UCSD-AML1 (cell line): Measurements from ENCODE around the gene RARB.

ENCODE experiments used
- DNase-seq: peaks from one replicate; lab custom pipeline; 2025; ENCODE audit not compliant: unreplicated experiment; lab: John Stamatoyannopoulos, UW

The RARB gene

DNA sequence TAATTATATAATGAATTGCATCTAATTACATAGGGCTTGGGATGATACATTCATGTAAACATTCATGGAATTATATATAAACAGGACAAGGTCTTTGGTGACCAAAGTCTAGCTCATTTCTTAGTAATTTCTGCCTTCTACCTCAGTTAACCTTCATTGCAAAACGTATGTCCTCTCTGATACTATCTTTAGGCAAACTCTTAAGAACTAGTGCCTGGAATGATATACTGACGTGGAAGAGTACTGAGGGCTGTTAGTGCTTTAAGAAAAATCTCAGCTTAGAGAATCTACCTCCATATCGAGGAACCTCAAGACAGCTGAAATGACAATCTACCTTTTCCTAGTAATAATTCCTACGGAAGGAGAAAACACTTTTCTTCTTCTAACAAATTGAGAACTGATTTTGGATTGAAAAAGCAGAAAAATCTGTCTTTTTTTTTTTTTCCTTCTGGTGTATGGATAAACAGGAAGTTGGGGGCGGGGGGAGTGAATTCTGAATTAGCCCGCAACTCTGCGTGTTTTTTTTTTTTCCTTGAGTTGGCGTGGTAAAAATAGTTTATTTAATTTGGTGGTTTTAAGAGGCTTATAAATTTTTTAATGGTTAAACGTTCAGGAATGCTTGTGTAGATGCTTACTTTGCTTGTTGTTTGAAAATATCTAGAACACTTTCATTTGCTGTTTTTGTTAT is 43.2 kb downstream of the RARB start:
- no peak for DNase-seq

DNA sequence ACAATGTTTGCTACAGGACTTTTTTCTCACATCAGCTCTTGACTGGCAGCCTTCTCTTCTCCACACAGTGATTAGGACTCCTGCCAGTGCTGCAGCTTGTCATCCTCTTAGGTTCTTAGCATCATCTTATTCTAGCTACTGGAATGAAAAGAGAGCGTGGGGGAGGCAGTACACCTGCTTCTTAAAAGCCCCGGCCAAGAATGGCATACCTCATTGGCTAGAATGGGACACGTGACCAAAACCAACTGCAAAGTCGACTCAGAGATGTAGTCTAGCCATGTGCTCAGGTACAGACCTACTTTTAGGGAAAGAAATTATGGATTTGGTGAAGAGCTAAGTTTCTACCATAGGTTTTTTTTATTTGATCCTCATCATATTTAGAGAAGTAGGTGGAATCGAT is 44.1 kb downstream of the RARB start:
- DNase-seq: no peak

- no peak for DNase-seq
Measured at GRCh38 chr3:25472731-25473130, 44.7 kb downstream of the RARB start.

DNA sequence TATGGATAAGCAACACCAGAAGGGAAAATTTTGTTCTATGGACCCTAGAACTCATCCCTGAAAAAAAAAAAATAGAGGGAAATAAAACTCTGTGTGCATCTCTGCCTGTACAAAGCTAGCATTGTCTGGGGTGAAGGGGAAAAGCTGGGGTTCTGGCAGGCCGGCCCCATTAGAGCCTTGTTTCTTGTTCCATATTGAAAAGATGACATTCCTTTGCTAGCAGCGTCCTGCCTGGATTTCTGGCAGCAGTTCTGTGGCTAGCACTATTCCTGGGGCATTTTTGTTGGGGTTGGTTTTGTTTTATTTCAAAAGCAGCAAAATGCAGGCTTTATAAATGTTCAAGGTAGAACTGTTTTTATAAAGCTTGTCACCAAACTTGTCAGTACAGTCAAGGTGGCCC is 45.2 kb downstream of the RARB start:
- no peak for DNase-seq

GRCh38 chr3:25474052-25474451 is 46.0 kb downstream of the RARB start:
- no peak for DNase-seq

DNA sequence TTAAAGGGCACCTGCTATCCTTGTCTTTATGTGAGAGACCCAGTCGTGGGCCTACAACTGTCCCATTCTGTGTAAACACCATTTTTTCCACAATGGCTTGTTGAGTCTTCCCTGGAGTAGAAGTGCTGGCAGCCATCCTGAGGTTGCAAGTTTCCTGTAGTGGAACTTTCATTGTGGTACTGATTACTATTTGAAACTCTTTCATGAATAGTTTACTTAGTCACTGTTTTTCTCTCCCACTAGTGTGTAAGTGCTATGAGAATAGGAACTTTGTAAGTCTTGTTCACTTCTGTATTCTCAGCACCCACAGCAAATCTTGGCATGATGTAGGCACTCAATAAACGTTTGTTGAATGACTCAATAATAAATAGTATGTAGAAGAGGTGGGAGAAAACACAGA is 48.6 kb downstream of the RARB start:
- DNase-seq: no peak

DNA sequence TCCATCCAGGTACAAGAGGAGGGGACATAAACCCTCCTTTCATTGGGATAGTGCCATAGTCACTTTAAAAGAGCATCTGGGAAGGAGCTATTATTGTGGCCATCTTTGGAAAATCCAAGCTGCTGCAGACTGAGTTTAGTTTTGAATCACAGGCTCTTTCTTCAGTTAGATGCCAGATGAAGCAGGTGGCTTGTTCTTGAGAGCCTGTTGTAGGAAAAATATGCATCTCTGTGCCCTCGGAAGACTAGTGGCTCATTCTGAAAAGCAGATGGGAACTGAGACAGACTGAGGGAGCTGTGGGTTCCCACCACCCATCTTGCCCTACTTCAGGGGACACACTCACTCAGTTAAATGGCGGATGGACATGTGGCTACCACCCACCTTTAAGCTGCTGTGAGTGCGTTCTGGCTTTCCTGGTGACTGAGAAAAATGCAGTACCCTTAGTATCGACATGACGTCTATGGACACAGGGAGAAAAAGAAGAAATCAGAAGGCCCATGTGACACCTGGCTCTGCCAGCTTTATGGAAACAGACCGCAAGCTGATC is 50.2 kb downstream of the RARB start:
- DNase-seq: no peak

DNA sequence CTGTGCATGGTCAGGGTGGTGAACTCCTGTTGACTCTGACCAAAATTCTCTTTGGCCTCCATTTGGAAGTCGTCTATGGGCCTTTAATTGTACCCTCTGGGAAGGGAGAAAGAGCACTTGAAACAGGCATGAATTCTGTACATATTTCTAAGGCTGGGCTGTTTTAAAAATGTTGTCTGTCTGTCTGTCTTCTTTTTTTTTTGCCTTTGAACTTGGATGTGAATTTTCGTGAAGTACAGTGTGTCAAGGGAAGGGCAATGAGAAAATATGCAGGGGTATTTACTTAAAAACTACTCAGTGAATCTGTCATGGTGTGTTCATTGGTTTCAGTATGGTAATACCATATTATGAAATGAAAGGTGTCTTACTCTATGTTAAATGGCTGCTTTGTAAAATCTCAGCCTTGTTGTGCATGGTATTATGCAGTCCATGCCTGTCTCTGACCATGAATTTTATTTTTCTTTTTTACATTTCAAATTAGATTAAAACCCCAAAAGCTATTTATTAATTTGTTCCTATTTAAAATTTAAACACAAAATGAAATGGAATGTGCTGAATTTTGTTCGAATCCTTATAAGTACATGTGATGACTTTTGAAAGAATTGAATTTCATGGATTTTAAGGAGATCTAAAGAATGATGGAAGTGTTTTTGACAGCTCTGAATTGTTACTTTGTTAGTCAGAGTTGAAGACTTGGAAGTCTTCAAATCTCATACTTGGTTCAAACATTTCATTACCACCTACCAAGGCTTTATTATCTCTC is 51.1 kb downstream of the RARB start:
- no peak for DNase-seq

DNA sequence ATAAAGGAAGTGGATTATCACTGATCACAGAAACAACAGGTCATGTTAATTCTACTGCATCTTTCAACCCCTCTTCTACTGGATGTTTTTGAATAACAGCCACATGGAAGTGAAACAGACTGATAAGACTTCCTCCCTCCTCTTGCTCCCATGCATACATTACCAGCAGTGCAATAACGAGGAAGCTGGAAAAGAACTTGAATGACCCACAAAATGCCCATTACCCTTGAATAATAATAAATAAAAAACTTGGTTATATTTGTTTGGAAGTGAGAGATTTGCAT is 51.6 kb downstream of the RARB start:
- DNase-seq: no peak

GRCh38 chr3:25480811-25481210 is 52.7 kb downstream of the RARB start:
- DNase-seq: no peak

- DNase-seq: no peak
Measured at GRCh38 chr3:25481386-25481785, 53.3 kb downstream of the RARB start.

GRCh38 chr3:25483456-25483855 is 55.4 kb downstream of the RARB start:
- DNase-seq: no peak

DNA sequence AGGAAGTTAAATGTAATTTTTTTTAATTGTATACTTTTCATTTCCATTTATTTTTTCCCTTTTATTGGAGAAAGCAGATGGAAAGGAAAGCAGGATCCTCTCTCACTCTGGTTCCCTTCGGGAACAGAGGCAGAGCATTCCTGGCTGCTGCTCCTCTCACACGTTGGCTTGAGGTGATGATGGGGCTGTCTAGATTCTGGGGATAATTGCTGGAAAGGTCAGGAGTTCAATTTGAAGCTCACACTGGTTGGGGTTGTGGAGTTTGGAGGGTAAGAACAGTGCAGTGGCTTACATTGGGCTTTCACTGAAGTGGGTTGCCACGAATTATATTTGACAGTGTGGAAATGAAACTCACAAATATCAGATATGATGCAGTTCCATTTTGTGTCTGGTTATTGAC is 57.6 kb downstream of the RARB start:
- no peak for DNase-seq

DNA sequence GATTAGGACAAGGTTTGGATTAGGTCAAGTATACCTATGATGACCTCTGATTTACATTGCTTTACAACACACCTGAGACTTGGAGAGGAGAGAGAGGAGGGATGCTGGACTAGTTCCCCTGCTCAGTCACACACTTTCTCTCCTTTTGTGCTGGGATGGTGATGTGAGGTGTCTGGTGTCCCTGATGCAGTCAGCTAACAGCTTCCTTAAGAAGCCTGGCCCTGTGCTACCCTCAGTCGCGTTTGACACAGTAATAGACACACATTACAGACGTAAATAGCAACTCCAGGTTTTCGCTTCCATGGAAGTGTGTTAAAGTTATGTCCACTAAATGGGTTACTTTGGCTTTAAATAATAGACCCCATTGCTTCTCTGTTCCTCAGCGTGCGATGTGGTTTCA is 58.9 kb downstream of the RARB start:
- no peak for DNase-seq

- no peak for DNase-seq
Measured at GRCh38 chr3:25489858-25490593, 62.0 kb downstream of the RARB start.

- no peak for DNase-seq
Measured at GRCh38 chr3:25493246-25493645, 65.2 kb downstream of the RARB start.

DNA sequence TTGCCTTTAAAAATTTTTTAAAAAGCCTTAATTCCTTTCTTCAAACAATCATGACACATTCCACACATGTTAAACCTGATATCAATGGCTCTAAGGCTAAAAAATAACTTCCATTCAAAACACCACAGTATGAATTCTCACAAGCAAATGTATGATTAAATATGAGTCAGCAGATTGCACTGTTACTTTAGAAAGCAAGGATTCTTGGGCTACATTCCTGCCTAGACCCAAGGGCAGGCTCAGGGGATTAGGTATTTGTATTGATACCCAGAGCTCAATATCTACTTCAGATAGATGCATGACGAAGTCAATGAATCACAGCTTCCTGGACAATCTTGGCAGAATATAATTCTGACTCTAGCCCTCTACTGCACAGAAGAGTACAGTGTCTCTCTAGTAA is 65.7 kb downstream of the RARB start:
- no peak for DNase-seq

DNA sequence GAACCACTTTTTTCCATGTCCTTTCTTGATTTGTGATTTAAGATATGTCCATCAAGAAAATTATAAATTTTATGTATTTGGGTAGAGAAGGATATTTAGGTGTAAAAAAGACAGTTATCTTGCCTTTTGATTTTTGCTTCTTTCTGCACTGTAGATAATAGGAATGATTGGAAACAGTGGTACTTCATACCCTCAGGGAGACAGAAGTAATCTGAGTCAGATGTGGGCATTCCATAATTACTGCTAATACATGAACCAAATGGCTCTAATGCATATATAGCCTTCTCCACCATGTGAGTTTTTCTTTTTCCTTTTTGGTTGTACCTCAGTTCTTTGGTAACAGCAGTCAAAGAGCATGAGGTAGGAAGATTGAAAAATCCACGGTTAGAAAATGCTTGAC is 67.2 kb downstream of the RARB start:
- no peak for DNase-seq

DNA sequence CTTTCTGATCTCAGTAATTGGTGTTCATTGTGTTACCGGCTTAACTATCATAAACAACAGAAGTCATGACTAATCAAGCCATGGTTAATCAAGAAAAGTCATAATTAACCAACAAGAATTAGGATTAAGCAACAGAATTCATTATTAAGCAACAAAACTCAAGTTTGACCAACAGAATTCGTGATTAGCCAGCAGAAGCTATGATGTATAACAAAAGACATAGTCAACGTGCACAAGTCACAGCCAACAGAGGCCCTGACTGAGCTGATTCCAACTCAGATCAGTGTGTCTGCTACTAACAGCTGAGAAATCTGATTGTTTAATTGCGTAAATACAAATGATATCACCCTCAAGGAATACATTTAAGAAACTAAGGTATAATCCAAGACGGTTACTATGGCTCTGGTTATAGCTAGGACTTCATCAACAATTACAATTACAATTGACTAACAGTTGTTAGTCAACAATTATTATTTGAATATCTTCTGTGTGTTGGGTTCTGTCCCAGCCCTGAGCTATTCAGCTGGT is 67.7 kb downstream of the RARB start:
- no peak for DNase-seq

GRCh38 chr3:25497096-25497495 is 69.0 kb downstream of the RARB start:
- no peak for DNase-seq

GRCh38 chr3:25500706-25501210 is 72.7 kb downstream of the RARB start:
- no peak for DNase-seq

GRCh38 chr3:25502233-25502632 is 74.2 kb downstream of the RARB start:
- DNase-seq: no peak
